HG02943 (cell line): ENCODE data around the gene CFAP46.
"Not testable (repeated sequence)": the region's sequence is repeated elsewhere in the genome, so short reads cannot be mapped to it uniquely, and the experiment has no call there.

Experiments
- ATAC-seq: cut with Tn5 transposase; IDR thresholded peaks from one replicate; pipeline ENCODE4 v1.9.1; 2021; ENCODE audit warnings: mild to moderate bottlenecking, low read depth, moderate library complexity; ENCODE audit not compliant: unreplicated experiment

CFAP46 gene

DNA sequence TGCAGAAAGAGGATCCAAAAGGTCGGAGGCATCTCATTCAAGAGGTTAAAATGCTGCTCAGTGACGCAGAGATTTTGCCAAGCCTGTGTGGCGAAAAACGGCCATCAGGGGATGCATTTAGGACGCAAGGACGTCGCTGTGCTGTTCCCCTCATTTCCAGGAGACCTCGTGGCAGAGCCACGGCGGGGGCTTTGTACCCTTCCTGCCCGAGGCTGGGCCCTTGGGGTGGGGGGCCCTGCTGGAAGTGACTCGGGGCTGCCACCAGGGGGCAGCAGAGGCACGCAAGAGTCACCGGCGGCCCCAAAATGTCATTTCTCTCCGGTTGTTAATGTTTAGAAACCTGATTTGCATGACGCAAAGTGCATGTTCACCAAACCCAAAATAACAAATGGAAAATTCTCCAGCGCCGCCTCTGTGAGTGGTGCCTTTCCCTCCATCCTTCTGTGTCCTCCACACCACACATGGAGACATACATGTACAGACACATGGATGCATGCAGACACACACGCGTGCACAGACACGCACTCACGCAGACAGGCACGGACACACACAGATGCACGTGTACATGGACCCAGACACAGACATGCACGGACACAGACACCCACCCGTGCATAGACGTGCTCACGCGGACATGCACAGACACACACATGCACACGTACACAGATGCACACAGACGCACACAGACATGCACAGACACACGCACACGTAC, 105.4 kb downstream of the CFAP46 start:
- ATAC-seq = no peak

DNA sequence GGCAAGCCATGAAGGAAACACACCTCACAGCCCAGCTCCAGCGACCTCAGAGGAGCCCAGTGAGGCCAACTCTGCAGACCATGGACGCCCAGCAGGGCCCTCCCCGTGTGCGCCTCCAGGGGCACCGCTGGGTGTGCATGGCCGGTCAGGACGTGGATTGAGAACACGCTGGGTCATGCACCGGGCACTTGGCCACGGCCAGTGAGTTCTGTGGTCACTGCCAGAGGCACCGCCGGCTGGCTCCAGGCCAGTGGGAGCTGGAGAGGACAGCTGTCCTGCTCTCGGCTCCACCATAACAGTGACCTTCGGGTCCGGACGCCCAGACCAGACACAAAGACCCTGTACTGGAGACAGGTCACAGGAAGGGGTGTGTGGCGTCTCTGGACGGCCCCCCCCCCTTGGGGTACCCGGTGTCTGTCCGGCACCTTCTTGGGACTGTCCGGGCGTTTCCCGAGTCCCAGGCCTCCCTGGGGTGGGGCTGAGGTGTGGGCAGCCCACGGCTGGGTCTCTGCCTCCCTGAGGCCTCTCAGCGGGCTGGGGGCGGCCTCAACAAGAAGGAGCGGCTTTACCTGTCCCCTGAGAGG, 106.0 kb downstream of the CFAP46 start:
- no peak for ATAC-seq

DNA sequence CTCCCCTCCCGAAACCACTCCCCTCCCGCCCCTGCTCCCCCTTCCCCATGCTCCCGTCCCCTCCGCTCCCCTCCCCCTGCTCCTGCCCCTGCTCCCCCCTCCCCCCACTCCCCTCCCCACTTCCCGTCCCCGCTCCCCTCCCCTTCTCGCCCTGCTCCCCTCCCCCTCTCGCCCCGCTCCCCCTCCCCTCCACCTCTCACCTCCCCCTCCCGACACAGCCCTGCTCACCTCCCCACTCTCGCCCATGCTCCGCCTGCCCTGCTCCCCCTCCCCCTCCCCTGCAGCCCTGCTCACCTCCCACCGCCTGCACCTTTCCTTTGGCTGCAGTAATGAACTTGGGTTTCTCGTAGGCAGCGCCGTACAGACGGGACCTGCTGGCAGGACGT, 106.5 kb downstream of the CFAP46 start:
- ATAC-seq = no peak

DNA sequence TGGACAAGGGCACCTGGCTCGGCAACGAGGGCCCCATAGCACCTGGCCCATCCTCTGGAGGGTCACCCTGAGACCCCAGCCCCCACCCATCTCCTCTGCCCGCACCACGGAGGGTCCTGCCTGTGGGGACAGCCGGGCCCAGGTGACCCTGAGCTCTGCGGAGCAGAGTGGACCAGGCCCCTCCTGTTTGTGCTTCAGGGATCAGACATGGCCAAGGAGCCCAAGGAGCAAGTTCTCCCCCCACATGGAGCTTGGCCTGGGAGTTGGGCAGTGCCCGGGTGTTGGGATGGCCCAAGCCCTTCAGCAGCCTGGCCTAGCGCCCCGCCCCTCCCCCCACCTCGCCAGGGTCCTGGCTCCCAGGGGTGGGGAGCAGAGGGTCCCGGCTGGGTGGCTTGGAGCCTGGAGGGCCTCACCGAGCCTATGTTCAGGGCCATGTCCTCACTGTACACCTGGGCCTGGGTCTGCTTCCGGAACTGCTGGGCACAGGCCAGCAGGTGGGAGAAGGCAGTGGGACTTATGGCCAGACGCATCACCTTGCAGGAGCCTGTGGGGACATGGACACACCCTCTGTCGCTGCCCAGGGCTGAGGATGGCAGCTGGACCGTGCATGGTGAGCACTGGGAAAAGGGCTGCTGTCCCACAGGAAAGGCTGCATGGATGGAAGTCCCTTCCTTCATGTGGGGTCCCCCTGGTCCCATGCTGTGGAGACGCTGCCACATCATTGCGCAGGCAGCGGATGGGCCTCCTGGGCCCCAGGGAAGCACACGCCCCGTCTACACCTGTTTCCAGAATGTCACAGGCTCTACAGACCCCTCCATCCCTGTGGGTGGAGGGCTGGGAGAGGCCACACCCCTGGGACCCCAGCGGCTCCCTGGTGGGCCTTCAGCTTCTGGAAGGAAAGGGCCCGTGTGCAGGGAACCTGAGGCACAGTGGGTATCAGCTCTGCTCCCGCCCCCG, 107.2 kb downstream of the CFAP46 start:
- ATAC-seq = no peak

DNA sequence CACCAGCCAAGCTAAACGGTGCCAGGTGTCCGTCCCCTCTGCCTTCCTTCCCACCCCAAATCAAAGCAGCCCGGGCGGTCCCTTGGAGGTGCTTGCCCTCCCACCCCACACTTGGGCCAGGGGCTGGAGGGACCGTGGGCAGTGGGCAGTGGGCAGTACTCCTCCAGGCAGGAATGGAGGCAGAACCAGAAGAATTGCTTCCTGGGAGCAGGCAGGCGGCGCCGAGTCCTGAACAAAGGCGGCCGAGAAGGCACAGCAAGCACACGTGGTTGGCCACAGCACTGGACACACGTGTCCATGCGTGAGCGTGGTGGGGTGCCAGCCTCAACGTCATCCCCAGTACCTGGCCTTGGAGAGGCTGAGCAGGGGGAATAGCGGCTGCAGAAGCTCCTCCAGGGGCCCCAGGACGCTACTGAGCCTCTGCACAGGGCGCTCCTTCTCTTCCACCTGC, 108.0 kb downstream of the CFAP46 start:
- no peak for ATAC-seq

DNA sequence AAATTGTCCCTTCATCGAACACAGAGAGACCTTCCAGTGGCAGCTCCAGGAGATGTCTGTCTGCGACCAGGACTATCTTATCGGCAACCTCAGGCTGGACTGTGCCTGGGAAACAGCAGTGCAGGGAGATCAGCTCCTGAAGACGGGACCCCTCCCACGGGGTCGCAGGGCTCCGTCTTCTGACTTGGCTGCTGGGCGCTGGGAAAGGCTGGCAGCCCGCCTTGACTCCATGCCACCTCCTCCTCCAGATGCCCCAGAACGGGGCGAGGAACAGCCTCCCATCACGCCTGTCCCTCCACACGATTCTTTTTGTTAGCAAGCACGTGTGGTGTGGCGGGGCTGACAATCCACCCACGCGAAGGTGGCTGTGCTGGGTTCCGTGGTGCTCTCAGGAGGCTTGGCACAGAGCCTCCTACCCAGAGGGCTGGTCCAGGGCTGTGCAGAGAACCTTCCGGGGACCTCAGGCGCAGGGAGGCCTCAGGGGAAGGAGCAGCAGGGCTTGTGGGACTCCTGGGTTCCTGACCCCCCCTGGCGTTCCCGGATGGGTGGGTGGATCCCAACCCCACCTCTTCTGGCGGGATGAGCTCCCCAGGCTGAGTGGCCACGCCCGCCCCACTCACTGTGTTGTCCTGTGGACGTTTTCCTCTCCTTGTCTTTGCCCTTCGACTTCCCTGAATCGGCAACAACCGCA, 108.8 kb downstream of the CFAP46 start:
- ATAC-seq = no peak

DNA sequence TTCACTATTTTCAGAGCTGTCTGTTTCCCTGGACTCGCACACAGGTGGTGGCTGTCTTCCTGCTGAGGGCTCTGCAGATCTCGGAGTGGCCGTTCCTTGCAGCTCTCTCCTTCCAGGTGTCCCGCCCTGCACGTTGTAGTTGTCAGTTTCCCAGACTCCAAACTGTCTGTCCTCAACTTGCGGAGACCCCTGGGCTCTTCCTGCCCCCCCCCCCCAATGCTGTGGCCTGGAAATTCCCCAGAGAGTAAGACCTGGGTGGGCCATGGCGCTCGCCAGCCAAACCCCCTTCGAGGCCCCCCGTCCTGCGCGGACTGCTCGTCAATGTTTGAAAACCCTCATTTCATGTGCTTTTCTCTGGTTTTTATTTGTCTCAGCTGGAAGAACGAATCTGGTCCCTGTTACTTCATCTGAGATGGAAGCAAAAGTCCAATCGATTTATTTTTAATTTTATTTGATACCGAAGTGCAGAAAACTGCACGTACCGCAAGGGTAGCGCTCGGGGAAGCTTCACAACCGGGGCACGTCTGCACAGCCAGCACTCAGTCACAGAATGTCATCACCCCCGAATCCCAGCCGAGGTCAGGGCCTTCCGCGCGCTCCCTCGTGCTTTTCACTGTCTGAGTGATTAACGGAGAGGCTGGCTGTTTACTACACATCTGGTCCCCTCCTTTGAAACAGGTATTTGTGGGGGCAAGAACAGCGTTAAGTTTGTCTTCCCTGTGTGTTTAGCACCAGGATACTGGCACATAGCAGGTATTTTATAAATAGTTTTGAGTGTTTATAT, 110.0 kb downstream of the CFAP46 start:
- no peak for ATAC-seq

DNA sequence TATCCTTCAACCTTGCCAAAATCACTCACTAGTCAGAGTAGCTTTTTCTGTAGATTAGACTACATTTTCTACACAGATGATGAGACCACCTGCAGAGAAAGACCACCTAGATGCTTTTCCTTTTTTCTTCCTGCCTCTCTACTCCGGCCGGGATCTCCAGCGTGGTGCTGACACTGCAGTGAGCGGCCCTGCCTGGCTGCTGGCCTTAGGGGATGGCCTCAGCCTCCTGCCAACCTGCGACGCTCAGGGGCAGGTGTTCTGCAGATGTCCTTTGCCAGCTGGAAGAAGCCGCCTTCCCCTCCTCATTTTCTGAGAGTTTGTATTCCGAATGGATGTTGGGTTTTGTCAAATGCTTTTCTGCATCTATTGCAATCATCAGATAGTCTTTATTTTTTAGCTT, 113.0 kb downstream of the CFAP46 start:
- ATAC-seq = no peak

DNA sequence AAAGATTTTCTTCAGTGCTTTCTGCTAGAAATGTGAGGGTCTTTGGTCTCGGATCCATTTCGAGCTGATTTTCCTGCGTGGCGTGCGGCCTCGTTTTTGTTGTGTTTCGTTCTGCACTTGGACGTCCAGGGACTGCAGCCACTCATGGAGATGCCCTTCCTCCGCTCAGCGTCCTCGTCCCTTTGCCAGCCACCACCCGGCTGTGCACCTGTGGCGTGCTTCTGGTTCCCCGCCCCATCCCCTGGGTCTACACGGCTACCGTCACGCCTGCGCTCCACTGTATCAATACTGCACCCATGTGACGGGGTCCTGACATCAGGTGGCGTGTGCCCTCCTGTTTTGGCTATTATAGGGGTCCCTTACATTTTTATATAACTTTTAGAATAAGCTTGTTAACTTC, 113.7 kb downstream of the CFAP46 start:
- ATAC-seq = no peak

DNA sequence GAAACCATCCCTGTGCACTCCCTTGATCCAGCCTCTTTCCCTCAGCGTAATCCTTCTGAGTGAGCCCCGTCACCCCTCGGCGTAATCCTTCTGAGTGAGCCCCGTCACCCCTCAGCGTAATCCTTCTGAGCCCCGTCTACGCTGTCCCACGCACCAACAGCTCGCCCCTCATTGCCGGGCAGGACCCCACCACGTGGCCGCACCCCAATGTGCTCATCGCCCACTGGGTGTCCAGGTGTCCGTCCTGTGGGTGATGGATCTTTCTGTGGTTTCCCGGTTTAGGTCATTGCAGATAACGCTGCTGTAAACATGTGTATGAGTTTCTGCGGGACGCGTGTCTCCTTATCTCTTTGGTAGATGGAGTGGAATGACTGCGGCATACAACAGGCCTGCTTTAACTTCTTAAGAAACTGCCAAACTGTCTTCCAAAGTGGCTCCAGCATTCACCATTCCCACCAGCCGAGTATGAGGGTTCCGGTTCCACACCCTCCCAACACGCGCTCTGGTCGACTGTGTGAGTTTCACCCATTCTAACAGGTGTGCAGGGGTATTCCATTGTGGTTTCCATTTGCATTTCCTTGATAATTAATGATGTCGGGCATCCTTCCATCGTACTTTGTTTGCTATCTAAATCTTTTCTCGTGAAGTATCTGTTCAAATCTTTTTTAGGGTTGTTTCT, 114.4 kb downstream of the CFAP46 start:
- ATAC-seq = no peak

DNA sequence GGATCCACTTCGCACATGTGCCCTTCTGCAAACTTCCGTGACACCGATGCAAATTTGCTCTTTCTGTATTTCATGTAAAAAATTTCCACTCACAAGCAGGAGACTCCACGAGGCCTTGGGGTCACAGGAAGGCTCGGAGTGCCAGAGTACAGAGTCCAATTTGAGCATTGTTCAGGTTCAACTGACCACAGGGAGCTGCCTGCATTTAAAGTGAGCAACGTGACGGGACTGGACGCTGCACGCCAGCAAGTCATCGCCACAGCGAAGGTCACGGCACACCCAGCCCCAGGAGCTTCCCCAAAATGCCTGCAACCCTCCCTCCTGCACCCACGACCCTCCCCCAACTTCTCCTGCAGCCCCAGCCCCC, 115.0 kb downstream of the CFAP46 start:
- no peak for ATAC-seq

DNA sequence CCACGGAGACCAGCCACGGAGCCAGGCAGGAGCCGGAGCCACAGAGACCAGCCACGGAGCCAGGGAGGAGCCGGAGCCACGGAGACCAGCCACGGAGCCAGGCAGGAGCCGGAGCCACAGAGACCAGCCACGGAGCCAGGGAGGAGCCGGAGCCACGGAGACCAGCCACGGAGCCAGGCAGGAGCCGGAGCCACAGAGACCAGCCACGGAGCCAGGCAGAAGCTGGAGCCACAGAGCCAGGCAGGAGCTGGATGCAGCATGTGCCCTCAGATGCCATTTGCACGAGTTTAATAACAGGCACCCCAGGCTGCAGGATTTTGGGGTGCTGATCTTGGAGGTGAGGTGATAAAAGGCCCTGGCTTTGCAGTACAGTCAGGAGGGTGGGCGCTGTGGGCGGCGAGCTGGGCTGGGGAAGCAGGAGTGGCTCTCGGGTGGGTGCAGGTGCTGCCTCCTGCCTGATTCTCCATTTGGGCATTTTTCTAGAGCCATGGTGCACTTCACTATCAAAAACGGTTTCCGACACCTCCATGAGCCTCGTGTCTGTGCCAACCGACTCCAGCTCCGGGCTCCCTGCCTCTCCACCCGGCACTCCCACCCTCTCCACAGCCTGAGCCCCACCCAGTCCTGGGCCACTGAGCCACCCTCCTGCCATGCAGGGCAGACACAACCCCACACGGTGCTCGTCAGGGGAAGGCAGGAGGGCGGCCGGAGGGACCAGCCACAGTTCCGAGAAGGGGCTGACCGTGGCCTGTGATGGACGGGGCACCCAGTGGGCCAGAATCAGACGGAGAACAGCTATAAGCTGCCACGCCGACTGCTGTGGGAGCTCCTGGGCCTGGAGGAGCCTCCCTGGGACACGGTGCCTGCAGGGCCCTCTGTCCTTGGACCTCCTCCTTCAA, 115.6 kb downstream of the CFAP46 start:
- no peak for ATAC-seq

DNA sequence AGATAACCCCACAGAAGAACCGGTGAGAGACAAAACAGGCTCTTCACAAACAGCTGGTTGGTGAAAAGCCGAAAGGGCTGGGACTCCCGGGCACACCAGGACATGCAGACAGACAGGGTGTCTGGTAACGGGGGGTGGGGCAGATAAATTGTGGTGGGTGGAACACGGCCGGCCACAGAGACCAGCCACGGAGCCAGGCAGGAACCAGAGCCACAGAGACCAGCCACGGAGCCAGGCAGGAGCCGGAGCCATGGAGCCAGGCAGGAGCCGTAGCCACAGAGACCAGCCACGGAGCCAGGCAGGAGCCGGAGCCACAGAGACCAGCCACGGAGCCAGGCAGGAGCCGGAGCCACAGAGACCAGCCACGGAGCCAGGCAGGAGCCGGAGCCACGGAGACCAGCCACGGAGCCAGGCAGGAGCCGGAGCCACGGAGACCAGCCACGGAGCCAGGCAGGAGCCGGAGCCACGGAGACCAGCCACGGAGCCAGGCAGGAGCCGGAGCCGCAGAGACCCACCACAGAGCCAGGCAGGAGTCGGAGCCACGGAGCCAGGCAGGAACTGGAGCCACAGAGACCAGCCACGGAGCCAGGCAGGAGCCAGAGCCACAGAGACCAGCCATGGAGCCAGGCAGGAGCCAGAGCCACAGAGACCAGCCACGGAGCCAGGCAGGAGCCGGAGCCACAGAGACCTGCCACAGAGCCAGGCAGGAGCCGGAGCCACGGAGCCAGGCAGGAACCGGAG, 116.4 kb downstream of the CFAP46 start:
- ATAC-seq = not testable (repeated sequence)

DNA sequence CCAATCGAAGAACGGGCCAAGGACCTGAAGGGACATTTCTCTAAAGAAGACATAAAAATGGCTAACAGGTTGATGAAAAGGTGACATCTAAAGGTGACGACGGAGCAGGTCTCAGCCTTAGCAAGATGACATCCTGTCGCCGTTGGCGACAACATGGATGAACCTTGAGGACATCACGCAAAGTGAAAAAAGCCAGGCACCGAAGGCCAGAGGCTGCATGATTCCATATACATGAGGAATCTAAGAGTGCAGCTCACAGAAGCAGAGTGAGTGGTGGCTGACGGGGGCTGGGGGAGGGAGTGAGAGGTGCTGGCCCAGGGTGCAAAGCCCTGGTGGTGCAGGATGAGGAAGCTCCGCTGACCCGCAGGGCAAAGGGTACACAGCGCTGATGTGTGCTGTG, 122.3 kb downstream of the CFAP46 start:
- ATAC-seq = no peak

DNA sequence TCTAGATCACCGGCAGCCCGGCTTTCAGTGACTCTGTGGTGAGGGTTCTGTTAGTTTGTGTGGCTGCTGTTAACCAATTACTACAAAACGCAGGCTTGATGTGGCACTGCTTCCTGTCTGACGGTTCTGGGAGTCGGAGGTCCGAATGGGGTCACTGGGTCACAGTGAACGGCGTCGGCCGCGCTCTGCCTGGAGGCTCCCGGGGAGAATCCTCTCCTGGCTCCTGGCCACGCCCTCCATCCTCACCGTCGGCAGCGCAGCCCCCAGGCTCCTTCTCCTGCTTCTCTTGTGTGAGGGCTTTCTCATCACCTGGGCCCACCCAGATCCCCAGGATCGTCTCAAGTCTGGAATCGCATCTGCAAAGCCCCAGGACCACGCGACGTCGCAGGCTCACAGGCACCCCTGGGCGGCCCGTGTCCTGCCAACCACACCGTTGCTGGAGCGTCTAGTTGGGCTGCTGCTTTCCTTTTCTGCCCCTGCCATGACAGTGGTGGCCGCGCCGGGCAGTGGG, 124.6 kb downstream of the CFAP46 start:
- ATAC-seq = no peak

DNA sequence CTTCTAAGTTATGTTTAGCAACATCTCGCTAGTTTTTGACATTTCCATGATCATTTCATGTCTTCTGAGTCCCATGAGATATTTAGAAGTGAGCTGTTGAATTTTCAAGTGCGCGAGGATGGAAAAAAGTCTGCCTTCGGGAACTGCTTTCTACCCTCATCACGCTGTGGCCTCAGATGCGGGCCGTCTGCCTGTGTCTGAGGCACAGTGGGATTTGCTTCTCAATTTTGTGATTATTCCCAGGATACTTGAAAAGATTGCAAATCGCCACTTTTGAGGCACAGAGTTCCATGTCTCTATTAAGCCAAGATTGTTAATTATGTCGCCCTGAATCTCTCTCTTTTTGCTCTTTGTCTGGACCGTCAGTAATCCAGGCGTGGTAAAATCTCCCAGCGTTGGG, 125.7 kb downstream of the CFAP46 start:
- ATAC-seq = no peak

DNA sequence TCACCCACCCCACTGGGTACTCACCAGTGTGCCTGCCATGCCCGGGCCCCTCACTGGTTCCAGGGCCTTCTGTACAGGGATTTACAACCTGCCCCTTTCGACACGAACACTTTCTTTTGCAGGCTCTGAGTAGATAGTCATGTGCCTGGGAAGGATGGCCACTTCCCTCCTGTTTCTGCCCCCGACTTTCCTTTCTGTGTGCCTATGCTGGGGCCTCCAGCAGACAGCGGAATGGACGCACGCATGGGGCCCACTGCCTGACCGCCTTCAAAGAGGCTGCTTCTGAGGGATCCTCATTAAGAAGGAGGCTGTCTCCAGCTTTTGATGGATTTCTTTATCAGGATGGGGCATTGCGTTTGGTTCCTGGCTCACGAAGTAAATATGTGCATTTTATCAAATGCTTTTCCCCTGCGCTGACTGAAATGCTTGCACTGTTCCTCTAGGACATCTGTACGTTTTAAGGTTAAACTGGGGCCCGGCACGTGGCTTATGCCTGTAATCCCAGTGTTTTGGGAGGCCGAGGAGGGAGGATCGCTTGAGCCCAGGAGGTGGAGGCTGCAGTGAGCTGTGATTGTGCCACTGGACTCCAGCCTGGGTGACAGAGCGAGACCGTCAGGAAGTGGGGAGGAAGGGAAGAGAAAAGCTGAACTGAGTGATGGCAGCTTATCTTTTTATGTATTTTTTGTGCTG, 127.1 kb downstream of the CFAP46 start:
- ATAC-seq = no peak
